H1 (cell line): Measurements from ENCODE around the gene BDP1. TPM values are rescaled to one million over a fixed set of nuclear protein-coding genes. Genes with fewer than 3 reads are reported as not detected.

Experiments
- CREB1 ChIP-seq: IDR thresholded peaks from 2 replicates; pipeline ENCODE4 v1.6.1; 2012; ENCODE audit warnings: inconsistent platforms
- EP300 ChIP-seq, 2 experiments: IDR thresholded peaks; 1 replicate in 1 of 2; 2 replicates in 1 of 2; pipeline ENCODE4 v1.6.1; 2011 to 2012; ENCODE audit warnings: low read depth in 2 of 2, low read length in 2 of 2, mild to moderate bottlenecking in 2 of 2, borderline replicate concordance in 1 of 2, inconsistent platforms in 1 of 2, moderate library complexity in 1 of 2
- EZH2 ChIP-seq: fragments of 200-600 bp; sonication (generic); IDR thresholded peaks from 2 replicates; pipeline ENCODE4 v1.7.1; 2012; ENCODE audit warnings: low read depth, mild to moderate bottlenecking, moderate library complexity, low read length, inconsistent platforms; ENCODE audit not compliant: severe bottlenecking
- GABPA ChIP-seq: IDR thresholded peaks from 2 replicates; pipeline ENCODE4 v1.6.1; 2011; ENCODE audit warnings: mild to moderate bottlenecking, low read length, moderate library complexity, borderline replicate concordance; ENCODE audit not compliant: insufficient read depth
- HDAC2 ChIP-seq, 2 experiments: fragments of 300-600 bp in 1 of 2; sonication (generic) in 1 of 2; IDR thresholded peaks; 2 replicates each; pipeline ENCODE4 v1.6.1; 2011 to 2012; ENCODE audit warnings: low read depth in 2 of 2, low read length in 2 of 2, mild to moderate bottlenecking in 2 of 2, moderate library complexity in 2 of 2, borderline replicate concordance in 1 of 2, inconsistent platforms in 1 of 2
- JUND ChIP-seq: IDR thresholded peaks from 2 replicates; pipeline ENCODE4 v1.6.1; 2011; ENCODE audit warnings: mild to moderate bottlenecking, improper control_type of control experiment, low read length
- KDM4A ChIP-seq: IDR thresholded peaks from one replicate; pipeline ENCODE4 v1.7.1; 2012; ENCODE audit warnings: low read depth, mild to moderate bottlenecking, moderate library complexity, low read length, inconsistent platforms; ENCODE audit not compliant: severe bottlenecking
- MAFK ChIP-seq: IDR thresholded peaks from 2 replicates; pipeline ENCODE4 v1.6.1; 2012; ENCODE audit warnings: low read depth, mild to moderate bottlenecking, improper control_type of control experiment, low read length
- NRF1 ChIP-seq: IDR thresholded peaks from 2 replicates; pipeline ENCODE4 v1.6.1; 2011; ENCODE audit warnings: mild to moderate bottlenecking, low read depth, low read length, improper control_type of control experiment
- POLR2AphosphoS5 ChIP-seq: IDR thresholded peaks from 2 replicates; pipeline ENCODE4 v1.6.1; 2011; ENCODE audit warnings: low read depth, low read length
- POU5F1 ChIP-seq: IDR thresholded peaks from 2 replicates; pipeline ENCODE4 v1.6.1; 2011; ENCODE audit warnings: low read depth, mild to moderate bottlenecking, low read length, moderate library complexity
- SIX5 ChIP-seq: IDR thresholded peaks from 2 replicates; pipeline ENCODE4 v1.6.1; 2011; ENCODE audit warnings: mild to moderate bottlenecking, low read depth, low read length
- SP1 ChIP-seq: IDR thresholded peaks from 2 replicates; pipeline ENCODE4 v1.6.1; 2011; ENCODE audit warnings: low read depth, low read length
- TEAD4 ChIP-seq: IDR thresholded peaks from 2 replicates; pipeline ENCODE4 v1.6.1; 2012; ENCODE audit warnings: low read depth, low read length, inconsistent platforms, mixed read lengths
- polyA plus RNA-seq, 7 experiments: library from polyadenylated mRNA; depleted of rRNA in 3 of 7; stranded (reverse) in 5 of 7; unstranded in 2 of 7; fragments of >200 nt in 5 of 7; fragments of 200-250 nt in 2 of 7; gene quantifications; 1 replicate in 5 of 7; 2 replicates in 1 of 7; 4 replicates in 1 of 7; pipeline versions ENCODE4 v1.2.1 to v1.2.3, GENCODE V29; 2011 to 2013; ENCODE audit warnings: missing spikeins in 2 of 7, mixed read lengths in 2 of 7
- total RNA-seq: library from RNA; stranded (reverse); fragmentation: NEBNext Ultra II Directional; extraction: Animal tissue kit (Norgen Biotek cat#: 25700); gene quantifications from 2 replicates; pipeline ENCODE4 v1.2.1, GENCODE V29; 2021
- TF ChIP-seq, protein P1 (sequence below): IDR thresholded peaks from 2 replicates; pipeline ENCODE4 v1.6.1; 2012; ENCODE audit warnings: inconsistent platforms

BDP1 gene
- total and polyA plus RNA-seq, 2 of the 8 experiments (the other 6 are each of a cell fraction or from before 2014, with no cell fraction given) = 4.7 to 32.1 TPM

DNA sequence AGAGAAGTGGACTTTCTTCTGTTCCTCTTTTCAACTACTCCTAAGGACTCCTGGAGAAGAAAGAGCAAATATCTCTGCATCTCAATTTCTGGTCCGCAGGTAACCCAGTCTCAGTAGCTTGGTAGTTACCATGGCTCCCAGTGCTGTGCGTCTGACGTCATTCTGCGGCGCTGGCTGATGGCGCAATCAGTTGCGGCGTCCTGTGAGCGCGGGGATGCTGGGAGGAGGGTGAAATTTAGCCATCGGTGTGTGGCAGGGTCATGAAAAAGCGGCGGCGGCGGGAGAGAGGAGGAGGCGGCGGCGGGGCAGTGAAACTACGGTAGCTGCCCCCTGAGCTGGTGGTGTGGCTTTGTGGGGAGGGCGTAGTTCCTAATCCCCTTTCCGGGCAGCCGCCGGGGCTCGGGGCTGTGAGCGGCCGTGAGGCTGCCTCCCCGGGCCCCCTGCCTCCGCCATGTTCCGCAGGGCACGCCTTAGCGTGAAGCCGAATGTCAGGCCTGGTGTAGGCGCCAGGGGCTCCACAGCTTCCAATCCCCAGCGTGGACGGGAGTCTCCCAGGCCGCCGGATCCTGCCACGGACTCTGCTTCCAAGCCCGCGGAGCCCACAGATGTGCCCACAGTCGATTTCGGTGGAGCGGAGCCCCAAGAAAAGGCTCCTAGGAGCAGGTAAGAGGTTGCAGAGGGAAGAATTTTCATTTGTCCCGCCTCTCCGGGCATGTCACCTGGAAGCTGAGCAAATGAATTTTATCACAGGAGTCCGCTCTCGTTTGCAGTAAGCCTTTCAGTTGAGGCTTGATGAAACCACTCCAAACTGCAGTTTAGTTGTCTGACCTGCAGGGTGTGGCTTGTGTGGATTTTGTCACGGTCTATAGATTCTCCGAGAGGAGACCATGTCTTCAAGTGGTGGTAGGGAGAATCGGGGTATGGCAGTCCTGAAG lies at the start of gene BDP1 (continued):
- TF ChIP-seq, protein P1, sequence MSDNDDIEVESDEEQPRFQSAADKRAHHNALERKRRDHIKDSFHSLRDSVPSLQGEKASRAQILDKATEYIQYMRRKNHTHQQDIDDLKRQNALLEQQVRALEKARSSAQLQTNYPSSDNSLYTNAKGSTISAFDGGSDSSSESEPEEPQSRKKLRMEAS = peak; percentile 60
- peak; percentile 99 for TF ChIP-seq CREB1
- peak; percentile 43; the same call in 1 of the 2 replicates for TF ChIP-seq SP1
- no peak for TF ChIP-seq EZH2
- peak; percentile 94 for TF ChIP-seq JUND
- TF ChIP-seq TEAD4 = no peak
- no peak for TF ChIP-seq POU5F1
- no peak for TF ChIP-seq MAFK
- TF ChIP-seq EP300 (IDR thresholded peaks at IDR 0.05; ENCODE audit: borderline replicate concordance in 1 of 2, low read depth in 2 of 2, low read length in 2 of 2) = peak in 1 of 2 experiments; percentile 62; a peak in 1 of 3 replicates
- peak; percentile 98 for TF ChIP-seq POLR2AphosphoS5
- TF ChIP-seq SIX5 = no peak
- no peak for TF ChIP-seq NRF1
- TF ChIP-seq GABPA = no peak
- peak; percentile 100 for TF ChIP-seq KDM4A
- TF ChIP-seq HDAC2 (IDR thresholded peaks at IDR 0.05; ENCODE audit: borderline replicate concordance in 1 of 2, low read depth in 2 of 2, low read length in 2 of 2) = 0 out of 4 replicates have a peak, but pooled peaks of 1 of the 2 experiments have one; percentile 29
